Ovary (tissue), 9 donors: ENCODE measurements around the gene COPS7B. TPM values are rescaled to one million over a fixed set of nuclear protein-coding genes. Genes with fewer than 3 reads are reported as not detected.

Experiments used
- DNase-seq, 5 donors: peaks; one replicate each; pipeline ENCODE4 v3.0.0-alpha.2; 2019 to 2020
- H3K27ac ChIP-seq, 2 donors: fragments of 200-600 bp; one replicate each; pipeline versions ENCODE4 v1.5.1 to v1.8.0; 2019 to 2022
- H3K27me3 ChIP-seq: fragments of 200-600 bp; one replicate; pipeline ENCODE4 v1.8.0; 2022
- H3K36me3 ChIP-seq: fragments of 200-600 bp; sonication (generic); one replicate; pipeline ENCODE4 v1.5.1; 2019
- H3K4me1 ChIP-seq: one replicate; pipeline ENCODE4 v1.8.1; 2013; ENCODE audit warnings: mild to moderate bottlenecking, moderate library complexity; ENCODE audit not compliant: insufficient read depth
- H3K4me3 ChIP-seq: fragments of 200-600 bp; sonication (generic); one replicate; pipeline ENCODE4 v1.5.1; 2017
- H3K9me3 ChIP-seq, 2 donors: fragments of 200-600 bp in 1 of 2; sonication (generic) in 1 of 2; one replicate each; pipeline versions ENCODE4 v1.5.1 to v1.8.1; 2013 to 2019; ENCODE audit warnings: mild to moderate bottlenecking in 1 of 2, moderate library complexity in 1 of 2
- EP300 ChIP-seq: sonication (generic); formaldehyde crosslinking; IDR thresholded peaks from one replicate; pipeline ENCODE4 v1.6.1; 2017; ENCODE audit warnings: antibody characterized with exemption
- POLR2A ChIP-seq: fragments of 450-650 bp; IDR thresholded peaks from one replicate; pipeline ENCODE4 v1.6.1; 2017; ENCODE audit warnings: antibody characterized with exemption, mild to moderate bottlenecking, moderate library complexity
- WGBS, 3 donors: extraction: QIAGEN DNeasy Blood & Tissue Kit in 1 of 3; methylation state at CpG; one replicate each; pipeline versions ENCODE4 v1.1.5 to v1.1.7; 2013 to 2017; 5-methylcytosine and 5-hydroxymethylcytosine counted together
- intact Hi-C, 4 donors: fragments of 100-400 bp; cut with DNase I; formaldehyde crosslinking; loops; one replicate each; pipeline versions ENCODE4 v1.11.0 to v1.15.1; 2022 to 2023
- polyA plus RNA-seq, 2 donors: library from polyadenylated mRNA; stranded (reverse); fragments of 200-250 nt in 1 of 2; fragments of 350-450 nt in 1 of 2; fragmentation: Illumina TruSeq in 1 of 2; extraction: RNeasy Lipid Tissue Mini Kit (QIAGEN cat#74804) in 1 of 2; gene quantifications; one replicate each; pipeline ENCODE4 v1.2.3, GENCODE V29; 2013 to 2014
- total RNA-seq, 7 donors: library from RNA; depleted of rRNA in 2 of 7; stranded (reverse); fragments of >200 nt in 2 of 7; fragmentation: NEBNext Ultra II Directional in 3 of 7; extraction: Animal tissue kit (Norgen Biotek cat#: 25700) in 3 of 7; gene quantifications; one replicate each; pipeline versions ENCODE4 v1.1.0 to v1.2.4, GENCODE V29; 2016 to 2023
- TF ChIP-seq, protein P1 (sequence below), 3 donors: fragments of 450-650 bp in 2 of 3; fragments of 200-600 bp in 1 of 3; IDR thresholded peaks; one replicate each; pipeline versions ENCODE4 v1.5.1 to v1.8.0; 2016 to 2022; ENCODE audit warnings: antibody characterized with exemption in 3 of 3, mild to moderate bottlenecking in 1 of 3
- donor health status: DM: no; HTN: no; CAD: no; lungs with moderate emphysema.
- donor health status: DM: no; HTN: no; CAD: no.
- donor health status: Bipolar disorder and iron deficiency.
- donor health status: DM: yes; HTN: yes; CAD: no.
- donor health status: DM: no; HTN: no; CAD: no.
- donor health status: DM: yes; HTN: yes; CAD: no.

Gene COPS7B
- total and polyA plus RNA-seq, 9 donors: 16.9 to 30.8 (median 24.8) TPM

DNA sequence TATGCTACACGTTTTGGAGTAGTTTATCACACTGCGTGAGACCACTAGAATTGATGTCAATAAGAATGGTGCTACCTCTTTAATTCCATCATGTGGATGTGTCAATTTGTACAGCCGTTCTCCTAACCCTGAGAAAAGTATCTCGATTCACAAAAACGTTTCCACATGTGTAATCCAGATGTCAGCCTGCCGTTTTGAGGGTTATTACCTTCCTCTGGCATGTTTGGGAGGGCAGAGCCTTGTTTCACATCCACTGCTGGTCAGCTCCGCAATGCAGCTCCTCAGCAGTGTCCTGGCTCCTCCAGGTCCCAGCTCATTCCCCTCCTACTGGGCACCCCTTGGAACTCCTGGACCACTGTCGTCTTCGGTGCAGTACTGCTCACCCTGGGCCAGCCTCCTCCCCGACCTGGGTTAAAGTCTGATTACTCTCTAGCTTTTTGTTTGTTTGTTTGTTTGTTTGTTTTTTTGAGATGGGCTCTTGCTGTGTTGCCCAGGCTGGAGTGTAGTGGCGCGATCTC, 34.6 kb downstream of the COPS7B start:
- no peak for DNase-seq
- TF ChIP-seq EP300 (no peak), POLR2A (no peak)
- TF ChIP-seq, protein P1, sequence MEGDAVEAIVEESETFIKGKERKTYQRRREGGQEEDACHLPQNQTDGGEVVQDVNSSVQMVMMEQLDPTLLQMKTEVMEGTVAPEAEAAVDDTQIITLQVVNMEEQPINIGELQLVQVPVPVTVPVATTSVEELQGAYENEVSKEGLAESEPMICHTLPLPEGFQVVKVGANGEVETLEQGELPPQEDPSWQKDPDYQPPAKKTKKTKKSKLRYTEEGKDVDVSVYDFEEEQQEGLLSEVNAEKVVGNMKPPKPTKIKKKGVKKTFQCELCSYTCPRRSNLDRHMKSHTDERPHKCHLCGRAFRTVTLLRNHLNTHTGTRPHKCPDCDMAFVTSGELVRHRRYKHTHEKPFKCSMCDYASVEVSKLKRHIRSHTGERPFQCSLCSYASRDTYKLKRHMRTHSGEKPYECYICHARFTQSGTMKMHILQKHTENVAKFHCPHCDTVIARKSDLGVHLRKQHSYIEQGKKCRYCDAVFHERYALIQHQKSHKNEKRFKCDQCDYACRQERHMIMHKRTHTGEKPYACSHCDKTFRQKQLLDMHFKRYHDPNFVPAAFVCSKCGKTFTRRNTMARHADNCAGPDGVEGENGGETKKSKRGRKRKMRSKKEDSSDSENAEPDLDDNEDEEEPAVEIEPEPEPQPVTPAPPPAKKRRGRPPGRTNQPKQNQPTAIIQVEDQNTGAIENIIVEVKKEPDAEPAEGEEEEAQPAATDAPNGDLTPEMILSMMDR (IDR thresholded peaks at IDR 0.05): no peak
- intact Hi-C loops: no loop called here
- WGBS, 3 donors: 58 to 67% (median 66%) methylated on average over 12 of the region's 12 CpGs
- Histone ChIP-seq H3K27me3 (no peaks in the 10 kb centered on the region), H3K4me3 (no peak overlapping the region), H3K4me1 (no peaks in the 10 kb centered on the region), H3K36me3 (no peaks in the 10 kb centered on the region), H3K27ac (no peak overlapping the region), H3K9me3 (no peaks in the 10 kb centered on the region)

DNA sequence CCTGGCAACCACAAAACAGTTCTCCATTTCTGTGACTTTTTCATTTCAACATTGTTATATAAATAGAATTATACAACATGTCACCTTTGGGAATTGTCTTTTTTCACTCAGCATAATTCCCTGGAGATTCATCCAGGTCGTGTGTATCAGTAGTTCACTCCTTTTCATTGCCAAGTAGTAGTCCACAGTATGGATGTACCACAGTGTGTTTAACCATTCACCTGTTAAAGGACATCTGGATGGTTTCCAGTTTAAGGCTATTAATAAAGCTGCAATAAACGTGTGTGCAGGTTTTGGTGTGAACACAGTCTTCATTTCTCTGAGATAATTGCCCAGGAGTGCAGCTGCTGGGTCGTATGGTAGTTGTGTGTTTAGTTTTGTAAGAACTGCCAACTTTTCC, 35.7 kb downstream of the COPS7B start:
- intact Hi-C loops: no loop called here
- TF ChIP-seq POLR2A (no peak), EP300 (no peak)
- TF ChIP-seq, protein P1 (IDR thresholded peaks at IDR 0.05): no peak
- H3K9me3 ChIP-seq: no peaks in the 10 kb centered on the region
- H3K4me1 ChIP-seq: no peaks in the 10 kb centered on the region
- WGBS, 3 donors: 48 to 57% (median 51%) methylated on average over 3 of the region's 3 CpGs
- no peak overlapping the region for H3K4me3 ChIP-seq
- no peak for DNase-seq
- no peaks in the 10 kb centered on the region for H3K36me3 ChIP-seq
- no peaks in the 10 kb centered on the region for H3K27me3 ChIP-seq
- no peak overlapping the region for H3K27ac ChIP-seq

DNA sequence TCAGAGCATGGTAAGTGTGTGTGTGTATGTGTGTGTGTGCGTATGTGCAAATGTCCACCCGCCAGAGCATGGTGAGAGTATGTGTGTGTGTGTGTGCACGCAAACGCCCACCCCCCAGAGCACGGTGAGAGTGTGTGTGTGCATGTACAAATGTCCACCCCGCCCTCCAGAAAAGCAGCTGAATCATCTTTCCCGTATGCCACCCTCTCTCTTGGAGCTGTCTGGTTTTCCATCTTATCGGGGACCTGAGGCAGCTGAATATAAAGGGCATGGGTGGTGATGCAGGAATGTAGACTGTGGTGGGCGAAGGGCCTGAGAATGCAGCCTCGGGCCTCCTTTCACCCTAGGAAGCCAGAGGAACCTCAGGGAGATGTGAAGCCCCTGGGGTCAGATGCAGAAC, 66.9 kb downstream of the COPS7B start:
- no peaks in the 10 kb centered on the region for H3K36me3 ChIP-seq
- intact Hi-C loops: no loop called here
- 84 to 88% (median 87%) methylated on average over 10 of the region's 10 CpGs for WGBS, 3 donors
- no peaks in the 10 kb centered on the region for H3K27me3 ChIP-seq
- no peak overlapping the region for H3K27ac ChIP-seq
- TF ChIP-seq, protein P1 (IDR thresholded peaks at IDR 0.05): no peak
- TF ChIP-seq EP300: no peak
- no peak for TF ChIP-seq POLR2A
- no peak overlapping the region for H3K4me3 ChIP-seq
- H3K9me3 ChIP-seq: no peaks in the 10 kb centered on the region
- H3K4me1 ChIP-seq: no peaks in the 10 kb centered on the region
- no peak for DNase-seq

DNA sequence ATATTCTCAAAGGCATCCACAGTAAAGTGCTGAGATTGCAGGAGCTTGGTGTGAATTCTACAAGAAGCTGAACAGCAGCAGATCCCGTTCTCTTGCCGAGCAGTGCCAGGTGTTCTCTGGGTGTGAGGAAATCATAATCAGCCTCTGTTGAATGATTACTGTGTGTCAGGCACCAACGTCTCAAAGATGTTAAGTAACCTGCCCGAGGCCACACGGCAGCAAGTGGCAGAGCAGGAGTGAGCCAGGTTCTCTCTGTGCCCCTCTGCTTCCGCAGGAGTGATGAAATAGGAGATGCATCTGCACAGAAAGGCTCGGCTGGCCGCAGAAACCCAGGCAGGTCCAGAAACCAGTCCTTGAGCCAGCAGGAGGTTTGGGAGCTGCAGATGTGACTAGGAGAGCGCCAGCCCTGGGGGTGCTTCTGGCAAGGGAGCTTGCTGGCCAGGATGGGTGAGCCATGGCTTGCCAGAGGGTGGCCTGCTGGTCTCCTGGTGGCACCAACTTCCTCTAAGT, 68.4 kb downstream of the COPS7B start:
- no peaks in the 10 kb centered on the region for H3K36me3 ChIP-seq
- 78 to 86% (median 81%) methylated on average over 9 of the region's 9 CpGs for WGBS, 3 donors
- intact Hi-C loops: no loop called here
- no peaks in the 10 kb centered on the region for H3K9me3 ChIP-seq
- no peak overlapping the region for H3K27ac ChIP-seq
- no peaks in the 10 kb centered on the region for H3K27me3 ChIP-seq
- H3K4me3 ChIP-seq: no peak overlapping the region
- H3K4me1 ChIP-seq: no peaks in the 10 kb centered on the region
- TF ChIP-seq, protein P1 (IDR thresholded peaks at IDR 0.05): no peak
- no peak for DNase-seq
